Adrenal gland (tissue), 5 donors: ENCODE data around the gene ZNF324.

Experiments
- CTCF ChIP-seq, 6 experiments: fragments of 450-650 bp in 4 of 6; fragments of 200-600 bp in 2 of 6; sonication (generic) in 1 of 6; IDR thresholded peaks; 1 replicate in 5 of 6; 2 replicates in 1 of 6; pipeline versions ENCODE4 v1.5.1 to v1.8.0; 2016 to 2021; ENCODE audit warnings: antibody characterized with exemption in 6 of 6, mild to moderate bottlenecking in 2 of 6, moderate library complexity in 1 of 6
- POLR2A ChIP-seq, 2 donors: fragments of 450-650 bp; IDR thresholded peaks; one replicate each; pipeline ENCODE4 v1.6.1; 2017; ENCODE audit warnings: antibody characterized with exemption in 2 of 2, mild to moderate bottlenecking in 2 of 2, moderate library complexity in 1 of 2
- donor health status: DM: no; HTN: no; CAD: no.

GRCh38 chr19:58520257-58520599 lies 53.3 kb downstream of the ZNF324 start:
- no peak for TF ChIP-seq POLR2A (IDR thresholded peaks at IDR 0.05)
- TF ChIP-seq CTCF (IDR thresholded peaks at IDR 0.05), result no peak
